Measurements from ENCODE around the gene REV1.

Gene REV1

DNA sequence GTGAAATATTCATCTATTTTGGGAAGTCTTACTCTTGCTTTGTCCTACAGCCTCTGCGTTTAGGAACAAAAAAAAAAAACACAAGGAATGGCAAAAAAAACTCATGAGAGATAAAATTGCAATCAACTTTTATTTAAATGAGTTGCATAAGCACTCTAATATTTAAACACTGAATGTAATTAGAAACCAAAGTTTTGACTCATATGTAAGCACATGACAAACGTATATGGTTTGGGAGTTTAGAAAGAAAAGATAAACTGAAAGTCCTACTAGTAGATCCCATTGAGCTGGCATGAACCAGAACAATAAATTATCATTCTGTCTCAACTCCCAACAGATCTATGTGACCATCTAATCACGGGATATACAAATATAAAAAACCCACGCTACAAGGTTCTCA is 44.8 kb downstream of the REV1 start:
- no peak for DNase-seq (ENCODE audit: low read depth)

DNA sequence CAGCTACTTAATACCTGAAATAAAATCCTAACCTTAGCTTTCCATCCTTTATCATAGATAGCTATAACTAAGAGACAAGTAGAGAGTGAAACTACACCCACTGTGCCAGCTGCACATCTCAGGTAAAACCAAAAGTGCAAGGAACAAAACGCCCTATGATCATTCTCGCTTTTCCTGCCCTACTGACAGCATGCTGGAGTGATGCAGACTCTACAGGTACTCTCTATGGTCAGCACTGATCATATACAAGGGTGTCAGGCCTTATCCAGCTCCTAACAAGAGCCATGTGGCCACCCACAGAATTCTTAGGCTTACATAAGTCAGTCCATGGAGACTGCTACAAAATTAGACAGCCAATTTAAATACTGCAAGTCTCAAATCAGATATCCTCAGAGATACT is 45.6 kb downstream of the REV1 start:
- no peak for DNase-seq (ENCODE audit: low read depth)

DNA sequence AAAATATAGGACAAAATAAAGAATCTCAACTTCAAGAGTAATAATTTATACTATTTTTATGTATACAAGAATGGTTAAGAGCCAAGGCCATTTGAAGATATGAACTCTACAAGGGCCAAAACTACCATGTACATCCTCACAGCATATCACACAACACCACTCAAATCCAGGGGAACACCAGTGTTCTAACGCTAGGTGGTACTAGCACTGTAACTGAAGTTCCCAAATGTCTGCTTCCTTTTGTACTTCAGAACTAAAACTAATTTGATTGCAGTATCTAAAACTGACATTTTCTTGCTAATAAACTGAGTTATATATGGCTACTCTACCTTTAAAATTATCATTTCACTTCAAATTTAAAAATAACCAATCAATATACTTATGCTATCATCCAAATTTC is 47.0 kb downstream of the REV1 start:
- no peak for DNase-seq (ENCODE audit: low read depth)

DNA sequence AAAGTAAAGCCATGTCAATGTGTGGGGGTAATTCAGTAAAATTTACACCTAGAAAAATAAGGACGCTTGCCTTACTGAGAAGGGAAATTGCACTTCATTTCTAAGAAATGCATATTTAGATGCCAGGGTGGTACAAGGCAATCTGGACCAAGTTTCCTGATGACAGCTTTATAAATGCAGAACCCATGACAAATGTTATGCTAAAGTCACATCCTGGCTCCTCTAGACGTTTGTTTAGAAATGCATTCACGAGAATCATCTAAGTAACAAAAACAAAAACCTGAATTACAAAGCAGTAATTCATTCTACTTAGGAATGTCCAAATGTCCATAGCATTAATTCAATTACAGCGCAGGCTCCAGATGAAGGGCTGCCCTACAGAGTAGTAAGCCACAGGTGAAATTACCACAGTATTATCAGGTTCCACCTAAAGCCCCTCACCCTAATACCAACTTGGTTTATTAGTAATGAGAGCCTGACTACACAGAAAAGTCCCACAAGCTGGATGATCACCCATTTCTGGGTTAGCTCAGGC is 49.8 kb downstream of the REV1 start:
- no peak for DNase-seq (ENCODE audit: low read depth)

DNA sequence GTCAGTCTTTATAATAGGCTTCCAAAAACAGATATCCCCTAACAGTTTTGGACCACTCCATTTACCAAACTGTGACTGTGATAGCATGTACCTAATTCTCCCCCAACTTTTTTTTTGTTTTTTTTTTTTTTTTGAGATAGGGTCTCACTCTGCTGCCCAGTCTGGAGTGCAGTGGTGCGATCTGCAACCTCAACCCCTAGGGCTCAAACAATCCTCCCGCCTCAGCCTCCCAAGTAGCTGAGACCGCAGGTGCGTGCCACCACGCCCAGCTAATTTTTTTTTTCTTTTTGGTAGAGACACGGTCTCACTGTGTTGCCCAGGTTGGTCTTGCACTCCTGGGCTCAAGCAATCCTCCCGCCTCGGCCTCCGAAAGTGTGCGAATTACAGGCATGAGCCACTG is 52.9 kb downstream of the REV1 start:
- DNase-seq (ENCODE audit: low read depth): no peak

GRCh38 chr2:99433340-99433739 is 56.5 kb downstream of the REV1 start:
- DNase-seq (ENCODE audit: low read depth): no peak

- no peak for DNase-seq (ENCODE audit: low read depth)
These were observed 58.1 kb downstream of the REV1 start for GRCh38 chr2:99431587-99432275.

DNA sequence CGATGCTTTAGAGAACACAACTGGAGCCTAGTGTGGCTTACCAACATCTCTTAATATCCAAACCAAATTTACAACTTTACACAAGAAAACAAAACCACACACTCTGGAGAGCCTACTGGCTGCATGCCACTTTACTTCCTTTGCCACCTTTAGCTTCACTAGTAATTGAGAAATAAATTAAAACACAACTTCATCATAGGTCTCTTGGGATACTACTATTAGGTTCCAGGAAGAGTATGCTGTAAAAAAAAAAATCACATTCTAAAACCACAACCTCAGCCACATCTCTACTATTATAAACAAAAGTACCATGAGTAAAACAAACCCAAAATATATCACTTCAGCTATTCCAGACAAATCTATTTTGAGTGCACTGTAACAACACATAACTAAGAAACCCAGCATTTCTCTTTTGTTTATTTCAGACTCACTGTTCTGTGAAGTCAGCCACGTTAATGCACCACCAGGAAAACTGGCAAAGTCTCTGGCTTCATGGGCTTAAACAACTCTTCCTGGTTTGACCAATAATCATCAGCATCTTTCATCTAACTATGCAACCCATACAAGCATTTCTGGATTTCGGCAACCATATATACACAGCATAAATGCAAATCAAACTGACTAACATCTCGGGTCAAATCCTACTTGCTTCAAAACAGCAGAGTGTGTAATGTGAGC is 59.1 kb downstream of the REV1 start:
- no peak for DNase-seq (ENCODE audit: low read depth)

DNA sequence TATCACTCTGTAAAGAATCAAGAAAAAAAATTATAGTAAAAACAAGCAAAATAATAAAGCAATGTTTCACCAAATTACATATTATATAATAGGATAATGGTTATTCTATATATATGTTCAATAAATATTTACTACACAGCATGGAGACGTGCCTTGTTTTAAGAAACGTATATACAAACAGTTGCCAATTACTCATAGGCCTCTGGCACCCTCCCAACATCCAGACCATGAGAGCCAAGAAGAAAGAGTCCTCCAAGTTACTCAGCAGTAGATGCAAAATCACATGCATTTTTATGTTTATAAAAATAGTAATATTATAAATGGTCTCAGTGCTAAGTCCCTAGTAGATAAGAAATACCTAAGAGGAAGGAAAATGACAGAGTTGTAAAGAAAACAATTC is 64.8 kb downstream of the REV1 start:
- DNase-seq (ENCODE audit: low read depth): no peak

DNA sequence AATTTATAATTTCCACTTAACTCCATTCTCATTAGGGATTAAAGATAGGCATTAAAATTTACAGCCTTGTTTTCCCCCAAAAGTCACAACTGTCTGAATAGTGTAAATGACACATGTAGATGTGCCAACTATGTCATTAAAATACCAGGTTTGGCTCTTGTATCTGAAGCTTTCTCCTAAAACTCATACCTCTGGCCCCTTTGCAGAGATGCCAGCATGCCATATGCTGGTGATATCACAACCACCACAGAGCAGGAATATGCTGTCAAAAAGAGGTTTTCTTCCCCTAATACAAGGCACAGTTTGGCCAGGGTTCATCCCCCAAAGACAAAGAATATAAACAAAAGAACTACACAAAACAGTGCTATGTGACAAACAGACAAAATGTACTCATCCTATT is 65.4 kb downstream of the REV1 start:
- no peak for DNase-seq (ENCODE audit: low read depth)

DNA sequence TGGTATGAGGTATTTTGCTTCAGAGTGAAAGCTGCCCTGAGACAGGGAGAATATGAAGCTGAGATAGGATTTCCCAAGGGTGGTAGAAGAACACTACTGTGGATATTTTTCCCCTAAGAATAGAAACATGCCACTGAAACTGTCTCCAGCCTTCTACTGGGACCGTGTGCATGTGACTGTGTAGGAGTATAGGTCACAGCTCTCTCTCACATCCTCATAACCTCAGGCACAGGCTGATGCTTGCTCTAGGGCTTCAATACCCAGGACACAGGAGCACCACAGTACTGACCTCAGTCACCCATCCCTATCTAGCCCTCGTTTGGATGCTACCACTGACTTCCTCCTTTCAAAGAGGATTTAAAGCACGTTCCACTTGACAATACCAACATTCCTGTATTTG is 67.2 kb downstream of the REV1 start:
- no peak for DNase-seq (ENCODE audit: low read depth)

DNA sequence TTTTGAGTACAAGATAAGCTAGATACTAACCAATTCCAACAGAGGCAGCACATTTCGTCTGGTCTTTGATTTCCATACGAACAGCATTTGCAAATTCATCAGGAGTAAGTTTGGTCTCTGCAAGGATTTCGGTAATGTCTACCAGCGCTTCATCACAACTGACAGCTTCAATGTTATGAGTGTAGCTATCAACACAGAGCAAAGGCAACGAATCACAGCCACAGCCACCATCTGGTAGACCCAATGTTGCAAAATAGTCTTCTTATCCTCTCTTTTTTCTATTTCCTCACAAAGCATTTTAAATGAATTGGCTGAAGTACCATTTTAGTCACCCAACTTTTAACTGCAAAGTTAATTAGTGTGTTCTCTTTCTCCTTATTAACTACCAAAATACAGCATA is 68.3 kb downstream of the REV1 start:
- no peak for DNase-seq (ENCODE audit: low read depth)

DNA sequence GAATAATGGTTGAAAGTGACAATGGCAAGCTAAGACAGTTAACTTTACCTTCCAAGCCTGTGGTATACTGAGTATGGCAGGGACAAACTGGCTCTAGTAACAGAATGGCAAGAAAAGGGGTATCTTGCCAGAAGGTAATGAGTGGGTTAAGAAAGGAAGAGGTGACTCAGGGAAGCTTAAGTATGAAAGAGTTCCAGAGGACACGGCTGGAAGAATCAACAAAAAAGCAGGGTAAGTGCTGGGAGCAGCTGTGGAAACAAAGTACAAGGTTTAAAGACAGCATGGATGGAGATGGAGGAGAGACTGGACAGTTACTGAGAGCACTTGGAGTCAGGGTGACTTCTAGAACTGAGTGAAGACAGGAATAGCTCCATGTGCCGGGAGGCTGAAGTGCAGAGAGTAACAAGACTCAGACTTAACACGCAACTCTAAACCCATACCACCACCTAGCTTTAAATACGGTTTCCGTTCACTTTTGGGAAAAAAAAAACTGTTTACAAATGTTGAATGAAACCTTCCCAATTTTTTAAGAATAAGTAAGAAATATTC is 69.0 kb downstream of the REV1 start:
- DNase-seq (ENCODE audit: low read depth): no peak

GRCh38 chr2:99420031-99420430 is 69.8 kb downstream of the REV1 start:
- no peak for DNase-seq (ENCODE audit: low read depth)

DNA sequence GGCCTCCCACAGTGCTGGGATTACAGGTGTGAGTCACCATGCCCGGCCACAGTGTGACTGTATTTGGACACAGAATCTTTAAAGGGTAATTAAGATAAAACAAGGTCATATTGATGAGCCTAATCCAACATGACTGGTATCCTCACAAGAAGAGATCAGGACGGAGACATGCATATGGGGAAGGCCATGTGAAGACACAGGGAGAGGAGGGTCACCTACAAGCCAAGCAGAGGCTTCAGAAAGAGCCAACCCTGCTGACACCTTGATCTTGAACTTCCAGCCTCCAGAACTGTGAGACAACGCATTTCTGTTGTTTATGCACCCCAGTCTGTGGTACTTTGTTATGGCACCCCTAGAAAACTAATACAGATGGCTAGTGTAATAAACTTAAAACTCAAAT is 72.4 kb downstream of the REV1 start:
- DNase-seq (ENCODE audit: low read depth): no peak

DNA sequence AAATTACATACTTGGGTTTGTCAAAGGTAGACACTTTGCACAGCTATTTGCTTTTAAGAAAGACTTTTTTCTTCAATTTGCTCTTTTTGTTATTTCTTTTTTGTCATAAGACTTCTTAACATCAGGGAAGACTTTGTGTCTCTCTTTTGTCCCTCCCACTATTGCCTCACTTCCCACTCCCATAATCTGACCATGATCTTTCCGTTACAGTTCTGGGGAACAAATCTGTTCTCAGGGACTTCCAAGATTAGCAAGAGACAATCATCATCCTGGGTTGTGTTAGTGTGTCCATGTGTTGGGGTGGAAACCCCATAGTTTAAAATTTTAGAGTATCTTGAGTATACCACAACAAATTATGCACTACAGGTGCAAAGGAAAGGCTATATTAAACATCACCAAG is 75.3 kb downstream of the REV1 start:
- no peak for DNase-seq (ENCODE audit: low read depth)

GRCh38 chr2:99410276-99410675 is 79.5 kb downstream of the REV1 start:
- no peak for DNase-seq (ENCODE audit: low read depth)

- no peak for DNase-seq (ENCODE audit: low read depth)
These were observed 83.7 kb downstream of the REV1 start for GRCh38 chr2:99406137-99406536.

DNA sequence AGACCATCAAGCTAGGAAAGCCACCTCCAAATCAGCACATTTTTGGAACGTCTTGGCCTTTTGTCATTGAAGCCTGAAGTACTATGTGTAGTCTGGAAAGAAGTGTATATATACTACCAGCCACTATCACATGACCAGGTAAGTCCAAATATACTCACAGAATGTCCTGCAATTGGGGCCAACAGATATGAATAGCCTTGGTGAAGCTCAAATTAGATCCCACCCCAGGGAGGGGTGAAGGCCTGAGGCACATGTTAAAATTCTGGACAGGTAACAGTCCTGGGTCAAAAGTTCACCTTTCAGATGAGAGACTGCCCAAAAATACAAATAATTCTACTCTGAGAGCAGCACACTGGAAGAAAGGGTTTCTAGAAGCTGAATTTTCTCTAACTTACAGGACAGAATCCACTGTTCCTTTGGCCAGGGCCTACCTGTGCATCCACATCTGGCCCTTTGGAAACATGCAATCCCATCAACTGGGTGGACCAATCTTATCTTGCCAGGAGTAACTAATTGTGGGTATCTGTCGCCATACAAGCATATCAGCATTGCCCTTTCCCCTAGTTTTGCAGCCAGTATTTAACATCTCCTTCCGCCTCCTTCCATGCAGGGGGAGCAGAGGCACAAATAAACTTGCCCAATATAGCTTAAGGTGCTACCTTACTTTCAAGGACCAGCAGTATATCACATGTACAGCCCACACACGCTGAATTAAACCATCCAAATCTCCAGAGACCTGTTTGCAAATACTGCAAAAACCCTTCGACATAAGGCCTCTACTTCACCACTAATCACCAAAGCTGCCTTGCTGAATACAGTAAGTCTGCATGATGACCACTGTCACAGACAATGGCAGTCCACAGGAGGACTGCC is 84.8 kb downstream of the REV1 start:
- no peak for DNase-seq (ENCODE audit: low read depth)

- no peak for DNase-seq (ENCODE audit: low read depth)
These were observed 85.6 kb downstream of the REV1 start for GRCh38 chr2:99404039-99404796.

- DNase-seq (ENCODE audit: low read depth): no peak
These were observed 86.3 kb downstream of the REV1 start for GRCh38 chr2:99403524-99403923.

DNA sequence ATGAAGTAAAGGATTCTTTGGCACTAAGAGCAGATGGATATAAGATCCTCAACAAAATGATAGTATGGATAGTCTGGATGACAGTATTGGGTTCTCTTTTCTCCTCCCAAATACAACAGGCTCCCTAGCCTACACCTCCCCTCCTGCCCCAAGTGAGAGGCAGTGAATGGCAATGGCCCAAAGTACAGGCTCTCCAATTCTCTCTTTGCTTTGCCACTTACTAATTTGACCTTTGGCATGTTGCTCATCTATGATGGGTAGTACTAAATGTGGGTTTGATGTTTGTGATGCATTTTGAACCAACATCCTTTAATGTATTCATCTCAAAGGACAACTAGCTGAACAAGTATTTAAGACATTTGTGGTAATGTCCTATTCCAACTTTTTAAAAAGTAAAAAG is 86.7 kb downstream of the REV1 start:
- no peak for DNase-seq (ENCODE audit: low read depth)

All from activated T-cell treated with anti-CD3 and anti-CD28 coated beads for 1 hour (primary cell).